GM19239 (cell line): ENCODE results near the gene CXCL9.
A peak's percentile ranks its signal among the peaks of the same experiment; 100 is the strongest.
"Not testable (repeated sequence)": the region's sequence is repeated elsewhere in the genome, so short reads cannot be mapped to it uniquely, and the experiment has no call there.

Source experiments
- DNase-seq: peaks from one replicate; pipeline ENCODE4 v3.0.0; 2011; ENCODE audit warnings: low spot score; ENCODE audit not compliant: insufficient read length
- FAIRE-seq: peaks from 2 replicates; lab custom pipeline; 2011; peaks lifted over from hg19 to GRCh38; lab: Jason Lieb, UNC

Gene CXCL9

DNA sequence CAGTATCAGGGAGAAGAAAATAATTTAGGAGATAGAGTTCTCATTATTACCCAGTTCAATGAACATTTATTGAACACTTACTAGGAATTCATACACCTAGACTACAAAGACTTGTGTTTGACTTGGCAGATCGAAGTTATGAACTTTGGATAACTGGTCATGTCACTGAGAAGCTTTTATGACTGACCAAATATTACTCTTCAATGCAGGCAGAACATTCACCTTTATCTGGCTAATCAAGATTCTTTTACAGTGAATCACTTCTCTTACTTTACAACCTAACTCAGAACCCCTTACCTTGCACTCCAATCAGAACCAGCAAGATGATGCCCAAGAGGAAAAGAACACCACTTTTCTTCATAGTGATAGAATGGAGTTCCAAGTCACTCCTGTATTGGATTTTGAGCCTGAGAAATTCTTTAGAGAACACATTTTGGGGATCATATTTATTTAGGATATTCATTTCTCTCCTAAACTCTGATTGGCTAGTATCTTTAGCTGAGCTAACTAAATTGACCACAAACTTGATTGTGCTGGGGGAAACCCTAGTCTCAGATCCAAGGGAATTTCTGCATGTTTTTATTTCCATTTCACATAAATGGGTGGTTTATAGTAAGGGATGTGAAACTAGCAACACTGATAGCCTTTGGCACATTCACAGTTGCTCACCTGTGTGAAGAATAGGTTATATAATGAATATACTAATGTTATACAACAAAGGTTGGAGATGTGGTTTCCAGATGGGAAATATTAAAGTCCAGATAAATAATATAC, at the start of gene CXCL9:
CXCL9 (minus strand) TSS at position 421 of the 774 bp plus-strand sequence; CDS start at position 361, 60 bp downstream.
- DNase-seq, result no peak
- FAIRE-seq, result no peak

DNA sequence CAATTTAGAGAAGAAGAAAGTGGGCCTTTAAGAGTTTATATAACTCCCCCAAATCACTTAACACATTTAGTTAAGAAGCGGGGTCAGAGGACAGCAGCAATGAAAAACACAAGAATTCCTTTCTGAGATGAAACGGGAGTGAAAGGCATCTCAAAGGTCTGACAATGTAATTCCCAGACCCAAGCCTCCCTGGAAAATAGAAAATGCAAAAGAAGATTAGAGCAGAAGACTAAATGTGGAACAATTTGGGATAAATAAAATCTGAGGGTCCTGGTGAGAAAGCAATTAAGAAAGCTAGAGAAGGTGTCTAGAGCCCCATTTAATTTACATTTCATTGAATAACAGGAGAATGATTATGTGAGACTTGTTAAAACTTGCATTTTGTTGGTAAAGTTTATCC, 48.1 kb upstream of the CXCL9 start:
- DNase-seq (no peak), FAIRE-seq (no peak)

- peak; percentile 96 for FAIRE-seq
- peak; percentile 47 for DNase-seq
These were observed 47.7 kb upstream of the CXCL9 start for GRCh38 chr4:76055016-76055415.

DNA sequence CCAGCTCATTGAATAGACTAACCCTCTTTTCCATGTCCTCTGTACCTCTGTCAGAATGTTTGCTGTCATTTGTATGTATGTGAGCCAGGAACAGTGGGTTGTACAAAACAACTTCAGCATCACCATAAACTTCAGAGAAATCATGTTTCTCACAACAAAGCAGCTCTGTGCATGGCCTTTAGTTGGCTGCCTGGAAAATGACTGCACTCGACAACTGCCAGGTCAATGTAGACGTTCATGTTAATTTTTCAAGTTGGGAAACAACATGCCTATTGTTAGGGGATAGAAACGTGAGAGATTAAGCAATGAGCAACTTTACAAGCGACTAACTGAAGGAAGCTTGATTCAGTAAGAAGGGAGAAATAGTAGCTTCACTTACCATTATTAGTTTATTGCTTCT, 46.4 kb upstream of the CXCL9 start:
- DNase-seq, result no peak
- peak; percentile 28 for FAIRE-seq

DNA sequence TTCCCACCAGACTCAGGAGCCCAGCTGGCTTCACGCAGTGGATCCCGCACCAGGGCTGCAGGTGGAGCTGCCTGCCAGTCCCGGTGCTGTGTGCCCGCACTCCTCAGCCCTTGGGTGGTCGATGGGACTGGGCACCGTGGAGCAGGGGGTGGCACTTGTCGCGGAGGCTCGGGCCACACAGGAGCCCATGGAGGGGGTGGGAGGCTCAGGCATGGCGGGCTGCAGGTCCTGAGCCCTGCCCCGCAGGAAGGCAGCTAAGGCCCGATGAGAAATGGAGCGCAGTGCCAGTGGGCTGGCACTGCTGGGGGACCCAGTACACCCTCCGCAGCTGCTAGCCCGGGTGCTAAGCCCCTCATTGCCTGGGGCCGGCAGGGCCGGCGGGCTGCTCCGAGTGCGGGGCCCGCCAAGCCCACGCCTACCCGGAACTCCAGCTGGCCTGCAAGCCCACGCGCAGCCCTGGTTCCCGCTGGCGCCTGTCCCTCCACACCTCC, 43.3 kb upstream of the CXCL9 start:
- not testable (repeated sequence) for DNase-seq, FAIRE-seq

- DNase-seq, FAIRE-seq: not testable (repeated sequence)
These were observed 42.6 kb upstream of the CXCL9 start for GRCh38 chr4:76049860-76050416.

- DNase-seq, FAIRE-seq: not testable (repeated sequence)
These were observed 37.4 kb upstream of the CXCL9 start for GRCh38 chr4:76044686-76045085.

DNA sequence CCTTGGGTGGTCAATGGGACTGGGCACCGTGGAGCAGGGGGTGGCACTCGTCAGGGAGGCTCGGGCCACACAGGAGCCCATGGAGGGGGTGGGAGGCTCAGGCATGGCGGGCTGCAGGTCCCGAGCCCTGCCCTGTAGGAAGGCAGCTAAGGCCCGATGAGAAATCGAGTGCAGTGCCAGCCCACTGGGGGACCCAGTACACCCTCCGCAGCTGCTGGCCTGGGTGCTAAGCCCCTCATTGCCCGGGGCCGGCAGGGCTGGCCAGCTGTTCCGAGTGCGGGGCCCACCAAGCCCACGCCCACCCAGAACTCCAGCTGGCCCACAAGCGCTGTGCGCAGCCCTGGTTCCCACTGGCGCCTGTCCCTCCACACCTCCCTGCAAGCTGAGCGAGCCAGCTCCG, 36.0 kb upstream of the CXCL9 start:
- DNase-seq, FAIRE-seq: not testable (repeated sequence)

GRCh38 chr4:76042241-76042998, 35.1 kb upstream of the CXCL9 start:
- not testable (repeated sequence) for FAIRE-seq, DNase-seq

- DNase-seq (no peak), FAIRE-seq (no peak)
These were observed 29.5 kb upstream of the CXCL9 start for GRCh38 chr4:76036855-76037254.

GRCh38 chr4:76035799-76036380, 28.6 kb upstream of the CXCL9 start, which contains the start of gene CXCL11:
Gene CXCL11 (minus strand): TSS chr4:76036070. CDS start chr4:76035987, 83 bp downstream.
- DNase-seq, result no peak
- FAIRE-seq, result no peak

GRCh38 chr4:76035141-76035540, 27.8 kb upstream of the CXCL9 start:
- no peak for DNase-seq
- FAIRE-seq, result no peak

DNA sequence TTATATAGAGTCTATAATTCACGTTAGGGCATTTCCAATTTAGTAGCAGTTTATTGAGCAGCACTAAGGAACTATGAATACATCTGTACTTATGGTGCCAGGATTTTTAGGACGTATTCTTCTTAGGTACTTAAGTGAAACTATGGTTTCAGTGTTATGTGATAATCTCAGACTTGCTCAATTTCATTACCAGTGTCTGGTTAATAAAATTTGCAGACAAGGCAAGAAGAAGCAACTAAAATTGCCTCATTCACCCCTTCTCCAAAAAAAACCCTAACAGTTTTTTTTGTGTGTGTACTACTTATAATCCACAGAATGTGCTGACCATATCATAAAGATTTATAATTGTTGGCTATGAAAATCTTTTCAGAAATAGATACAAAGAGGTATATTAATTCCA, 22.0 kb upstream of the CXCL9 start:
- no peak for FAIRE-seq

DNA sequence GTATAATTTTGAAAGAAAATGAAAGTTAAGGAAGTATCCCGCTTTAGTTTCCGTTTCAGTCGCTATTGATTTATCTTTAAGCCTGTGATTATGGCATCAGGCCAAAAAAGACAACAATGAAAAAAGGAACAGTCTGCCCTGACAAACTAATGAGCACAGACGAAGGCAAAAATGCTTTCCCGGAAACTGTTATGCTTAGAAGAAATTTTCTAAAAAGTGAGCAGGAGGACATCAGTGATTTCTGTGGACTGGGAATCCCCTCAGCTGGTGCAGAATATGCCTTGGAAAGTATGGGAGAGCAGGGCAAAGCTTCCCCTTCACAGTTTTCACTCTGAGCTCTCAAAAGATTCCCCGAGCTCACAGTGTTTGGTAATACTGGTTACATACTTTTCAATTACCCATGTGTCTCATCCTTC, 21.0 kb upstream of the CXCL9 start:
- peak; percentile 4 for FAIRE-seq
- no peak for DNase-seq

More for the DNA sequence above, 22.0 kb upstream of the CXCL9 start:
- DNase-seq, result no peak

DNA sequence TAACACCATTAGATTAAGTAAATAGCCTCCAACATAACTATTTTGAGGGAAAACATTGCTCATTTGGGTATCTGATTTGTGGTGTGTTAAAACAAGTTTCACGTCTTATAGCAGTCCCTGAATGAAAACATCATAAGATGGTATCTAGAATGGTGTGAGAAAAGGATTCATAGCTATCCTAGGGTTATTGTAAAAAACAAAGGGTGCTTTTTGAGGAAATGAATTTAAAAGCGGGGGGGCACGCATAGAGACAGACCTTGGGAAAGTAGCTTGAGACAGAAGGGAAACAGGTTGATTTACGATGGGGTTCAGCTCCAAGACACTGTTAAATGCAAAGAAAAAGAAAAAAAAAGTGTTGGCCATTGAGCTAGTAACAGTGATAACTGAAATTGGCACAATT, 16.8 kb upstream of the CXCL9 start:
- no peak for FAIRE-seq
- no peak for DNase-seq

- FAIRE-seq, result peak; percentile 39
- no peak for DNase-seq
These were observed 16.1 kb upstream of the CXCL9 start, which contains the start of gene CXCL10 for GRCh38 chr4:76023389-76023788. Gene CXCL10 (minus strand): TSS chr4:76023497. CDS start chr4:76023431, 66 bp downstream.

GRCh38 chr4:76022677-76023076, 15.4 kb upstream of the CXCL9 start:
- DNase-seq, result no peak
- FAIRE-seq, result no peak

- FAIRE-seq (no peak), DNase-seq (no peak)
These were observed 14.7 kb upstream of the CXCL9 start for GRCh38 chr4:76022031-76022430.

DNA sequence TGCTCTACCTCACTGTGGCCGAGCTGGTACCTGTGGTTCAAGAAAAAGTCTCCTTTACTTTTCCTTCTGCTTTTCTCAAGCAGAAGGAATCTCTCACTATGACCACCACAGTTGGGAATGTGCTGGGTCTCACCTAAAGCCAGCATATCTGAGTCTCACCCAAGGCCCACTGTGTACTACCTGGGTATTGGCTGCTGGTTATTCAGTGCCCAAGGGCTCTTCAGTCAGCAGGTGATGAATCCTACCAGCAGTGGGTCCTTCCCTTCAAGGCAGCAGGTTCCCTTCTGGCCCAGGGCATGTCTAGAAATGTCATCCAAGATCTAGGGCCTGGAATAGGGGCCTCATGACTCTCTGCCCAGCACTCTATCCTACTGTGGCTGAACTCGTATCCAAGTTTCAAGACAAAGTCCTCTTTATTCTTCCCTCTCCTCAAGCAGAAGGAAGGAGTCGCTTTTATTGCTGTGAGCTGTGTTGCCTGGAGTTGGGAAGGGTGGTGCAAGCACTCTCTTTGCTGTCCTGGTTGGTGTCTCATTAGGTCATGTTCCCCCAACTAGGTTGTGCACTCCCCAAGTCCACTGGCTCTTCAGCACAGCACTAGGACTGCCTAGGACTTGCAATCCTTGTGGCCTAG, 9.9 kb upstream of the CXCL9 start:
- DNase-seq (no peak), FAIRE-seq (no peak)

DNA sequence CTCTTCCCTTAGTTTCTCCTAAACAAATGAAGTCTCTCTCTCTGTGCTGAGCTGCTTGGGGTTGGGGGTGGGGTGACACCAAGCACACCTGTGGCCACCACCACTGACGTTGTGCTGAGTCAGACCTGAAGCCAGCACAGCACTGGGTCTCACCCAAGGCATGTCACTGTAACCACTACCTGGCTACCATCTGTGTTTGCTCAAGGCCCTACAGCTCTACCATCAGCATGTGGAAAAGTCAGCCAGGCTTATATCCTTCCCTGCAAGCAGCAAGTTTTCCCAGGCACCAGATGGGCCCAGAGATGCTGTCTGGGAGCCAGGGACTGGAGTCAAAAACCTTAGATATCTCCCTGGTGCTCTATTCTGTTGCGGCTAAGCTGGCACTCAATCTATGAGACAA, 9.1 kb upstream of the CXCL9 start:
- no peak for DNase-seq

More for the DNA sequence above, 9.1 kb upstream of the CXCL9 start:
- peak; percentile 47 for FAIRE-seq
